ENCODE data around the gene GALNT2.

The GALNT2 gene

GRCh38 chr1:230061801-230062200 is 5.2 kb upstream of the GALNT2 start:
- H3K27ac ChIP-seq (ENCODE audit: low read depth, low read length), result no peak overlapping the region
- no peaks in the 10 kb centered on the region for H3K27me3 ChIP-seq (ENCODE audit: low read length)
- no peak overlapping the region for H2AFZ ChIP-seq (ENCODE audit: low read depth, low read length, severe bottlenecking)
- TF ChIP-seq EZH2phosphoT487 (conservative IDR thresholded peaks at IDR 0.05; ENCODE audit: low read length) (no peak), CTCF (IDR thresholded peaks at IDR 0.05; ENCODE audit: insufficient read depth, low read length, poor library complexity, severe bottlenecking) (no peak)
- no peak overlapping the region for H3K4me3 ChIP-seq (ENCODE audit: insufficient read depth, low read length, poor library complexity, severe bottlenecking)
- no peak overlapping the region for H3K4me2 ChIP-seq (ENCODE audit: low read depth, low read length, poor library complexity, severe bottlenecking)
- no peak overlapping the region for H3K9ac ChIP-seq (ENCODE audit: low read length)
- H3K79me2 ChIP-seq (ENCODE audit: insufficient read depth, low read length), result no peaks in the 10 kb centered on the region
- H4K20me1 ChIP-seq (ENCODE audit: low read depth, low read length), result no peaks in the 10 kb centered on the region
- 0 out of 2 replicates have a peak, but pooled peaks cover 4% of the 10 kb centered on the region for H3K9me3 ChIP-seq (ENCODE audit: insufficient read depth, low read length)
- H3F3A ChIP-seq (ENCODE audit: insufficient read depth), result peaks cover 15% of the 10 kb centered on the region
- no peaks in the 10 kb centered on the region for H3K36me3 ChIP-seq (ENCODE audit: low read length)
- no peaks in the 10 kb centered on the region for H3K9me2 ChIP-seq (replicated peaks; ENCODE audit: insufficient read depth, low read length)

DNA sequence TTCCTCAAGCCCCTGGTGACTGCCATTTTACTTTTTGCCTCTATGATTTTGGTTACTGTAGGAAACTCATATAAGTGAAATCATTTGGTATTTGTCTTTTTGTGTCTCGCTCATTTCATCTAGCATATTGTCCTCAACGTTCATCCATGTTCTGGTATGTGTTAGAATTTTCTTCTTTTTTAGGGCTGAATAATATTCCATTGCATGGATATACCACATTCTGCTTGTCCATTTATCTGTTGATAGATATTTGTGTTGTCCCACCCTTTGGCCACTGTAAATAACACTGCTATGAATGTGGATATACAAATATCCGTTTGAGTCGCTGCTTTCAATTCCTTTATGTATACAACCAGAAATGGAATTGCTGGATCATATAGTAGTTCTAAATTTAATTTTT is 4.5 kb upstream of the GALNT2 start:
- Histone ChIP-seq H3K9me2 (replicated peaks; ENCODE audit: insufficient read depth, low read length) (no peaks in the 10 kb centered on the region), H3K4me3 (ENCODE audit: insufficient read depth, low read length, poor library complexity, severe bottlenecking) (no peak overlapping the region), H3K79me2 (ENCODE audit: insufficient read depth, low read length) (no peaks in the 10 kb centered on the region), H3K27me3 (ENCODE audit: low read length) (no peaks in the 10 kb centered on the region), H3K36me3 (ENCODE audit: low read length) (no peaks in the 10 kb centered on the region), H3K4me2 (ENCODE audit: low read depth, low read length, poor library complexity, severe bottlenecking) (no peak overlapping the region), H2AFZ (ENCODE audit: low read depth, low read length, severe bottlenecking) (no peak overlapping the region), H3F3A (ENCODE audit: insufficient read depth) (peaks cover 15% of the 10 kb centered on the region), H3K9me3 (ENCODE audit: insufficient read depth, low read length) (0 out of 2 replicates have a peak, but pooled peaks cover 4% of the 10 kb centered on the region), H3K9ac (ENCODE audit: low read length) (no peak overlapping the region), H4K20me1 (ENCODE audit: low read depth, low read length) (no peaks in the 10 kb centered on the region), H3K27ac (ENCODE audit: low read depth, low read length) (no peak overlapping the region)
- no peak for TF ChIP-seq EZH2phosphoT487 (conservative IDR thresholded peaks at IDR 0.05; ENCODE audit: low read length)
- TF ChIP-seq CTCF (IDR thresholded peaks at IDR 0.05; ENCODE audit: insufficient read depth, low read length, poor library complexity, severe bottlenecking), result no peak

- no peaks in the 10 kb centered on the region for H3K27me3 ChIP-seq (ENCODE audit: low read length)
- no peaks in the 10 kb centered on the region for H3K9me2 ChIP-seq (replicated peaks; ENCODE audit: insufficient read depth, low read length)
Measured at GRCh38 chr1:230064283-230064682, 2.8 kb upstream of the GALNT2 start.

More at GRCh38 chr1:230064283-230064682, 2.8 kb upstream of the GALNT2 start:
- 0 out of 2 replicates have a peak, but pooled peaks cover 4% of the 10 kb centered on the region for H3K9me3 ChIP-seq (ENCODE audit: insufficient read depth, low read length)
- H3K36me3 ChIP-seq (ENCODE audit: low read length), result no peaks in the 10 kb centered on the region
- H3K4me2 ChIP-seq (ENCODE audit: low read depth, low read length, poor library complexity, severe bottlenecking), result no peak overlapping the region
- H3F3A ChIP-seq (ENCODE audit: insufficient read depth), result peaks cover 24% of the 10 kb centered on the region
- no peak overlapping the region for H3K9ac ChIP-seq (ENCODE audit: low read length)
- no peak overlapping the region for H2AFZ ChIP-seq (ENCODE audit: low read depth, low read length, severe bottlenecking)
- H4K20me1 ChIP-seq (ENCODE audit: low read depth, low read length), result peaks cover 5% of the 10 kb centered on the region
- TF ChIP-seq EZH2phosphoT487 (conservative IDR thresholded peaks at IDR 0.05; ENCODE audit: low read length) (no peak), CTCF (IDR thresholded peaks at IDR 0.05; ENCODE audit: insufficient read depth, low read length, poor library complexity, severe bottlenecking) (no peak)
- no peak overlapping the region for H3K4me3 ChIP-seq (ENCODE audit: insufficient read depth, low read length, poor library complexity, severe bottlenecking)
- H3K79me2 ChIP-seq (ENCODE audit: insufficient read depth, low read length), result no peaks in the 10 kb centered on the region; the same call in 1 of the 2 replicates
- H3K27ac ChIP-seq (ENCODE audit: low read depth, low read length), result no peak overlapping the region
